Stimulated activated CD8-positive, alpha-beta memory T cell treated with anti-CD3 and anti-CD28 coated beads, Interleukin-7, amount 100 ng/mL, for 48 hours (primary cell): ENCODE results near the gene KCNJ1.
A peak's percentile ranks its signal among the peaks of the same experiment; 100 is the strongest.

Experiments used
- DNase-seq, 2 donors: peaks; one replicate each; pipeline ENCODE4 v3.0.0-alpha.2; 2020; ENCODE audit warnings: low read depth in 1 of 2; ENCODE audit errors: extremely low read depth in 1 of 2

Gene KCNJ1

DNA sequence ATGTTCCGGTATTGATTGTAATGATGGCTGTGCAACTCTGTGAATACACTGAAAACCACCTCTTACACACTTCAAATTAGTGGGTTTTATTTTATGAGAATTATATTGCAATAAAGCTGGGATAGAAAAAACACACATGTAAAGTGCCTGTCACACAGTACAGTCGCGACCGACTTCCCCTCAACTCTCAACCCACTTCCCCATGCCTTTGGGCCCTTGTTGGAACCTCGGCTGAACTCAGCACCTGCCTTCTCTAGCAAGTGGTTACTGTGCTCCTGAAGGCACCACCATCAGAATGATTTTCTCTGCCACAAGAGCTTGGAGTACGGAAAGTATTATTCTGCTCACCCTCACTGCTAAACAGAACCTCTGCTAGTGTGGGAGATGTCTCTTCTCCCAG, 13.5 kb downstream of the KCNJ1 start:
- no peak for DNase-seq

- DNase-seq: no peak
Observed at GRCh38 chr11:128852327-128853023, 14.6 kb downstream of the KCNJ1 start.

GRCh38 chr11:128848815-128849455, 18.2 kb downstream of the KCNJ1 start:
- DNase-seq: peak in 1 of 2 donors; percentile 52

DNA sequence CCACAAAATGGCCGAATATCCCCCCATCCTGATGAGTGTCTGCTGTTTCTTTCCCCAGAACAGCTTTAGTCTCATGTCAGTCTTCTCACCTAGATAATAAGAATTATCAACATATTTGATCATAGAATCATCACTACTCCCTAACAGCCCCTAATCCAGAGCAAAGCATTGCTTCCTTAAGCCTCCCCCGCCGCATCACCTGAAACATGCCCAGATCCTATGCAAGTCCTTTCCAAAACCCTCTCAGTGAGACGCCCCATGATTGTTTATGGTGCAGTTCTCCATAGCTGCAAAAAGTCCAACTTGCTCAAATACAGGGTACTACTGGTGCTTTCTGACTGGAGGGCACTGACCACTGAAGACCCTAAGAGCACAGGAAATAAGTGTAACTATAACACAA, 20.1 kb downstream of the KCNJ1 start:
- DNase-seq: no peak

DNA sequence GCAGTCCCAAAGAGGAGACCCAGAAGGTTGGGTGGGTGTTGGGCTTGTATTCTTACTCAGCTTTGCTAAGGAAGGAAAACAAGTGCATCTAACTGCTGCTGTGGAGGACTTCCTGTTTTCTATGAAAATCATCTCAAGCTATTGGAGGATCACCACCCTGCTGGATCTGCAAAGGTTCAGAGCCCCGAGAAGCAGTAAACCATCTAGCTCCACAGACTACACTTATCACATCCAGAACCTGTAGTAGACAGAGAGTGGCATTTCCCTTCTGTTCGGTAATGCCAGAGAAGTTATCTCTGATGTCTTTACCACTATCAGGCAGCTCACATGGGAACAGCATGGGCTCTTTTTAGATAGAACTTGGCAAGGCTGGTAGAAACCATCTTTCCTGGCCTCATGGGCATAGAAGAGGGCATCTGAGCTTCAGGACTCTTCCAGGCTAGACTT, 21.7 kb downstream of the KCNJ1 start:
- no peak for DNase-seq

- DNase-seq: no peak
Observed at GRCh38 chr11:128843198-128843785, 23.8 kb downstream of the KCNJ1 start.

- DNase-seq: no peak
Observed at GRCh38 chr11:128841461-128842072, 25.5 kb downstream of the KCNJ1 start.

- DNase-seq: no peak
Observed at GRCh38 chr11:128840783-128841182, 26.3 kb downstream of the KCNJ1 start.

DNA sequence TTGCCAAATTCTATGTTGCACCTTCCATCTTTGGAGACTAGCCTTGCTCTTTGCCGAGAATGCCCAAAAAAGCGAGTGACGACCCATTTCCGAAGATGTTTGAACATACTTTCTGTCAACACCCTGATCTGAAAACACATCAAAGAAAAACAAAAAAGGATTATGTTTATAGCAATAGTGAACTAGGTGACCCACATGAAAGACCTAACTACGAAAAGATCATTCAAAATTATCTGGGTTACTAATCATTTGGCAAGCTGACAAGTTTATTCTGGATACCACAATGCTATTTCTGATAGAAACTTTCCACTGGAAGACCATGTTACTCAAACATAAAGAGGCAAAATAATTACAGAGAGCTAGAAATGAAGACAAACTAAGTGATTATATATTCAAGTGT, 27.0 kb downstream of the KCNJ1 start:
- DNase-seq: no peak

- DNase-seq: no peak
Observed at GRCh38 chr11:128839081-128839480, 28.0 kb downstream of the KCNJ1 start.

DNA sequence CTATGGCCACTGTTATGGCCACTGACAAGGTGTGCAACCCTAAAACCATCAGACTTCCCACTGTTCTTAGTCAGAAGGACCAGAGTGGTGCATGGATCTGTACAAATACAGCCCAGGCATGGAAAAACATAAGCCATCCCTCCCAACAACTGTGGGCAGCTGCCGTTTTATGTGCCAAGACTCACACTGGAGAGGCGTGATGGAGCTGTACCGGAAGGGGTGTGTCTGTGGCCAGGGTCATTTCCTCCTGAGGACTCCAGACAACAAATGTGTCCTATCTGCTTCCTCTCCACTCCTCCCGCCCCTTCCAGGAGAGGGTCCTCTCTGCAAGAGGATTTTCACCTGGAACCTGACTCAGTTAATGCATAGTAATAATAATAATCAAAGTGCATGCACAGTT, 29.5 kb downstream of the KCNJ1 start:
- no peak for DNase-seq

GRCh38 chr11:128835741-128836430, 31.2 kb downstream of the KCNJ1 start:
- no peak for DNase-seq

DNA sequence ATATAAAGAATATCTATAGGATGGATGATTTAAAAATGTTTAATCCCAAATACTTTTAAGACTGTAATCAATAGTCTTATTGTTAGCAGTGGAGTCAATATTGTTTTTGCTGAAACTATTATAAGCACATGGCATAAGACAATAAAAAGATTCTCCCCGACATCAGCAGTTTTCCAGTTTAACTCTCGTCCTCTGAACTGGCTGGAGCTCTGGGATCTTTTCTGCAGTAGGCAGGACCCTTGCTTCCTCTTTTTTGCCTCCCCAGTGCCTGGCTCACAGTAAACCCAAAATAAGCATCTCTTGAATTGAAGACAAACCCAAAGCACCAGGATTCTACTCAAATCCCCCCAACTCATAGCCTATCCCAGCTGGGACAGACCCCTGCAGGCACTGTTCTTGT, 32.9 kb downstream of the KCNJ1 start:
- no peak for DNase-seq

GRCh38 chr11:128832121-128832497, 35.0 kb downstream of the KCNJ1 start:
- DNase-seq: no peak

GRCh38 chr11:128831174-128832120, 35.6 kb downstream of the KCNJ1 start:
- peak; percentile 63 to 73 for DNase-seq

DNA sequence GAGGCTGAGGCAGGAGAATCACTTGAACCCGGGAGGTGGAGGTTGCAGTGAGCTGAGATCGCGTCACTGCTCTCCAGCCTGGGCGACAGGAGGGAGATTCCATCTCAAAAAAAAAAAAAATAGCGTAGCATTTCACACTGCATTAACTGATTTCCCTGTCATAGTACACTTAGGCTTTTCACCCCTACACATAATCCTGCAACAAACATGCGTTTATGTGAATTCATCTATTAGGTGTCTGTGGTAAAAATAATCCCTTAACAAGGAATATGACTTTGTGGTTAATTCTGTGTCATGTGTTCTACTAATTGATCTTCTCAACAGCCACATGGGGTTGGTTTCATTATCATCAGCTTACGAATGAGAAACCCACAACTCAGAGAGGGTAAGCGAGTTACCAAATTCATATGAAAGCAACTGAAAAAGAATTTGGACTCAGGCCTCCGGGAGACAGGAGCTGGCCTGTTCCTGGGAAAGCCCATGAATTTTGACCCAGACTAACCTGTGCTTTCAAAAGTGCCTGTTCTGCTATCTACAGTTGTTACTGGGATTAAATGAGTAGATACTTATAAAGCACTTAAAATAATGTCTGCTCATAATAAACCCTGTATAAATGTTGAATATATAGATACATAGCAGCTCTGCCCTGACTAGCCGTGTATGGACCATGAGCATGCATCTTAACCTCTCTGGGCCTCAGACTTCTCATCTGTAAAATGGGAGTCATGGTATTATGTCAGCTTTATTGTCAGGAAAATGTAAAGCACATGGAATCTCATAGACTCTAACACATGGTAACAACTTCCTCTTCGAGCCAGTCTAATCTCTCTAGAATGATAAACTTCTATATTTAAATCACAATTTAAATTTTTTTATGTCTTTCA, 36.6 kb downstream of the KCNJ1 start:
- DNase-seq: no peak

- DNase-seq: no peak
Observed at GRCh38 chr11:128828350-128828749, 38.7 kb downstream of the KCNJ1 start.

DNA sequence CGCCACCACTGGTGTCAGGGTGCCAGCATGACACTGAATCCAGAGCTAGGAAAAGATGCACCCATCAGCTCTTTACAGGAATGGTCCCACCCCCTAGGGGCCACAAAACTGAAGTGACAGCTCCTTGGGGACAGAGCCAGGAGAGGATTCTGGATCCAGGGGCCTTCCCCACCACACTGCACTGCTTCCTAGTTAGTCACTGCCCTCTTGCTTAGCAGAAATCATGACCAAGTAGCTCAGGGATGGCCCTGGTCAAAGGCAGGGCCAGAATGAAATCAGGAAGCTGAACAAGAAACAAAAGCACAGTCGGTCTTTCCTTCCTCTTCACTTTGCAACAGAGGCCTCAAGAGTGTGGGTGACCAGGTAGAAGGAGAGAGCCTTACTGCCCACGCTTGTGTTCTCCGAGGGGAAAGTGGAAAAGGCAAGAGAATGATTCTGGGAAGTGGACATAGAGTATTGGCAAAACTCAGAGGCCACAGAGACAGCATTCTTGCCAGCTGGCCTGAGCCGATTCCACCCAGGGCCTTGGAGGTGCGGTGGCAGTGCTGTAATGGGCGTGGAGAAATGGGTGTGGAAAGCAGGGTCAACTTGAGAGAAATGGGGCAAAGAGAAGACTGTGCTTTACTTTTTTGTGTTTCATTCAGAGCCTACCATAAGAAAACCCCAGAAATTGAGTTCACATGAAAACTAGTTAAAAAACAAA, 39.8 kb downstream of the KCNJ1 start:
- no peak for DNase-seq
